GM13976 (cell line): ENCODE results near the gene TNFSF15.

Experiments
- DNase-seq: peaks from one replicate; pipeline ENCODE4 v3.0.0; 2012; ENCODE audit warnings: low spot score
- CTCF ChIP-seq: IDR thresholded peaks from 2 replicates; pipeline ENCODE4 v1.5.1; 2012; ENCODE audit warnings: borderline replicate concordance, mild to moderate bottlenecking; ENCODE audit not compliant: insufficient read depth; ENCODE audit errors: extremely low read depth, missing control alignments, control extremely low read depth
- in situ Hi-C: fragments of 300-500 bp; cut with MboI; formaldehyde crosslinking; loops from one replicate; pipeline ENCODE4 v1.12.0; 2022; ENCODE audit warnings: low sequenced_read_pairs, mixed read lengths, inconsistent platforms; ENCODE audit not compliant: unreplicated experiment

The TNFSF15 gene

DNA sequence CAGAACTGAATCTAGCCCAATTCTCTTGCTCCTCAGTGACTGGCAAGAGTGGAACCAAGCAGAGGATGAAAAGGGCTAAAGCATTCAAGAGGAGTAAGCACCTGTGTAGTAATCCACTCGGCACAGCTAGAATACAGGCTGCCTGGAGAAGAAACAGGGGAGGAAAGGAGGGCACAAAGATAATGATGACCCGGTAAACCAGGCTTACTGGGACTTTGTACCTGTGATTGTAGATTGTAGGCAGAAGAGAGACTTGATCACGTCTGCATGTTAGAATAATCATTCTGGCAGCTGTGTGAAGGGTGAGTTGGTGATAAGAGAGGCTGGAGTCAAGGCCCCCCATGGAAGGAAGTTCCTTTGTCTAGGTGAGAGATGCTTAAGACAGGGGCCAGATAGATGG is 20.6 kb upstream of the TNFSF15 start:
- no peak for DNase-seq
- TF ChIP-seq CTCF, result no peak
- in situ Hi-C loops, result no loop called here

GRCh38 chr9:114825126-114825795 is 19.4 kb upstream of the TNFSF15 start:
- no peak for TF ChIP-seq CTCF
- no peak for DNase-seq
- in situ Hi-C loops, result no loop called here

DNA sequence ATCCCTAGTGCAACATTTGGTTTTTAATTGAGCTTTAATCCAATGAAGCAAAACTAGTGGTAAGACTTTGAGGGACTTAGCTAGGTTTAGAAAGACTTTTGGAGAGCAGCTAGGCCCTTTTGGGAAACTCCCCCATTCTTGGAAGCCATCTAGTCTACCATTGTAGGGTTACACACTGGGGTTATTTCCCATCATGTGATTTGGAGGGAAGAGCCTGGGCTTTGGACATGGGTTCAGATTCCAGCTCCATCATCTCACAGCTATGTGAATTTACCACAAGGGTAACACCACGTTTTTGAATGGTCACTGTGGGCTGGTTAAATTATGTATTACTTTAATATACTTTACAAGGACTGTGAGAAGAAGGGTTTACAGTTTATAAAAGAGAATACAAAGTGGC is 18.3 kb upstream of the TNFSF15 start:
- no peak for TF ChIP-seq CTCF
- in situ Hi-C loops, result no loop called here

DNA sequence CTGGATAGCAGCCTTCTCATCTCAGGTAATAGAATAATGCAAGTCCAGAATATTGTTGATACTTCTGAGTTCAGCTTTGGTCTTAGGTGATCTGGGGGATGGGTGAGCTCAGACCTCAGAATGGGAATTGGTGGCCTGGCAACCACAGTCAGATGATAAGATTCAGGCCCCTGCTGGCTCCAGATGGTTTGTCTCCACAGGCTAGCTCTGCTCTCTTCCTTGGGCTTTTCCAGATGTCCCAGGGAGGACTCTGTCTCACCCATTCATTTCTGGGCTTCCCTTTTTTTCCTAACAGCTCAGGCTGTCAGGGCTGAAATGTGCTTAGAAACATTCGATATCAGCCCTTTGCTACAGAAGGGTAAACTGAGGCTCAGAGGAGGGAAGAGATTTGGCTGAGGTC is 17.6 kb upstream of the TNFSF15 start:
- TF ChIP-seq CTCF, result no peak
- in situ Hi-C loops, result no loop called here

More for the DNA sequence above, 18.3 kb upstream of the TNFSF15 start:
- DNase-seq, result no peak

GRCh38 chr9:114822708-114823107 is 16.9 kb upstream of the TNFSF15 start:
- DNase-seq, result no peak
- in situ Hi-C loops, result no loop called here
- TF ChIP-seq CTCF, result no peak

More for the DNA sequence above, 17.6 kb upstream of the TNFSF15 start:
- DNase-seq, result no peak

GRCh38 chr9:114820776-114821501 is 15.1 kb upstream of the TNFSF15 start:
- DNase-seq, result no peak
- in situ Hi-C loops, result no loop called here
- TF ChIP-seq CTCF, result no peak
